NT2/D1 (cell line): Measurements from ENCODE around the gene DIAPH1.

Experiments used
- SUZ12 ChIP-seq: IDR thresholded peaks from 2 replicates; pipeline ENCODE4 v1.6.1; 2011; ENCODE audit not compliant: insufficient read length, insufficient read depth; ENCODE audit errors: extremely low read depth
- ZNF274 ChIP-seq: IDR thresholded peaks from 2 replicates; pipeline ENCODE4 v1.6.1; 2011; ENCODE audit warnings: mild to moderate bottlenecking, low read depth, low read length

DNA sequence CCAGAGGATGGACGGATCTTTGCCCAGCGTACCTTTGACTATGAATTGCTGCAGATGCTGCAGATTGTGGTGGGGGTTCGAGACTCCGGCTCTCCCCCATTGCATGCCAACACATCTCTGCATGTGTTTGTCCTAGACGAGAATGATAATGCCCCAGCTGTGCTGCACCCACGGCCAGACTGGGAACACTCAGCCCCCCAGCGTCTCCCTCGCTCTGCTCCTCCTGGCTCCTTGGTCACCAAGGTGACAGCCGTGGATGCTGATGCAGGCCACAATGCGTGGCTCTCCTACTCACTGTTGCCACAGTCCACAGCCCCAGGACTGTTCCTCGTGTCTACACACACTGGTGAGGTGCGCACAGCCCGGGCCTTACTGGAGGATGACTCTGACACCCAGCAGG lies 128.0 kb downstream of the DIAPH1 start:
- TF ChIP-seq ZNF274: no peak
- TF ChIP-seq SUZ12: no peak
